Kidney glomerular epithelial cell (primary cell): ENCODE data around the gene AKAP6.
"Not testable (repeated sequence)": the region's sequence is repeated elsewhere in the genome, so short reads cannot be mapped to it uniquely, and the experiment has no call there.

Source experiments
- DNase-seq: peaks from one replicate; lab custom pipeline; 2025; lab: John Stamatoyannopoulos, UW

The AKAP6 gene

GRCh38 chr14:32368107-32368506 is 39.0 kb downstream of the AKAP6 start:
- no peak for DNase-seq

GRCh38 chr14:32370714-32371113 is 41.6 kb downstream of the AKAP6 start:
- peak; percentile 69 for DNase-seq

DNA sequence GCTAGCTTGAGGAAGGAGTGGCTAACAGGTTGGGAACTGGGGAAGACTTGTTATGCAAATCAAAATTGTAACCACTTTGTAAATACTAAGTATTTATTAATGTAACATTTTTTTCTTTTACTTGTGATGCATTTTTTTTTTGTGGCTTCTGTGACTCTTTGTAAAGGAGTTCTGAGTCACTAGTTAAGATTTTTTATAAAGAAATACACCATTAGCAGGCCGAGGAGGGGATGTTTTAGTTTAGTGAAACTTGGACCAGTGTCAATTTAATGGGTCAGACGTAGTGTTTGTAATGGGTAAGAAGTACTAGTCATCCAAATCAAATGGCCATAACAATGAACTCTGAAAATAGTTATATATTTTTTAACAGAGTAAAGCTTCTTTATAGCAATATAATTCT is 43.1 kb downstream of the AKAP6 start:
- peak; percentile 74 for DNase-seq

GRCh38 chr14:32373174-32373573 is 44.1 kb downstream of the AKAP6 start:
- not testable (repeated sequence) for DNase-seq

DNA sequence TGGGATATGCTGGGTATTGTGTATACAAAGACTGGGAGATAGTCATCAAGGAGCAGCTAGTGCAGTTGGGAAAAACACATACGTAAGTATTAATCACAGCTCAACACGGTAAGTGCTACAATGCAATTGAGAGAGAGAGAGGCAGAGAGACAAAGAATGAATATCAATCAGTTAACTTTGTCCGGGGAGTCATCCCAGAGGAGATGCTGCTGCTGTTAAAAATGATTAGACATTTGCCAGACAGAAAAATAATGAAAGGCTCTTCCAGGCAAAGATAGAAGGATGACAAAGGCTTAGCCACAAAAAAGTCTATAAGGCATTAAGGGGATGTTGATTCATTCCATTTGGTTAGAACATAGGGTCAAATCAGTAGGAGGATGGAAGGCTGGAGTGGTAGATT is 45.1 kb downstream of the AKAP6 start:
- no peak for DNase-seq

DNA sequence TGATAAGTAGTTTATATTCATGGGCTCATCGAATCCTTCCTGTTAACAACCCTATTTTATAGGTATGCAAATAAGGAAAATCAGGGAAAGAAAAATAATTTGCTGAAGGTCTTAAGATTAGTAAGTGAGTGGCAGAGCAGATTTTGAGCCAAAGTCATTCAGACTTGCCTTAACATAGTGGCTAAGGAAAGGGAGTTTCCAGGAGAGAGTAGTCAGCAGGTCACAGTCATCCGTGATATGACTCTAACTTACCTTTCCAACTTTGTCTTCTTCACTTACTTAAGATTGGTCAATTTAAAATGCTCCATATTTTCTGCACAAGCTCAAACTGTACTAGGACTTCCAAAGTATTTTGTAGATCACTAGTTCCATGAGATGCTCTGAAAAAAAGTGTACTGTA is 46.6 kb downstream of the AKAP6 start:
- no peak for DNase-seq

DNA sequence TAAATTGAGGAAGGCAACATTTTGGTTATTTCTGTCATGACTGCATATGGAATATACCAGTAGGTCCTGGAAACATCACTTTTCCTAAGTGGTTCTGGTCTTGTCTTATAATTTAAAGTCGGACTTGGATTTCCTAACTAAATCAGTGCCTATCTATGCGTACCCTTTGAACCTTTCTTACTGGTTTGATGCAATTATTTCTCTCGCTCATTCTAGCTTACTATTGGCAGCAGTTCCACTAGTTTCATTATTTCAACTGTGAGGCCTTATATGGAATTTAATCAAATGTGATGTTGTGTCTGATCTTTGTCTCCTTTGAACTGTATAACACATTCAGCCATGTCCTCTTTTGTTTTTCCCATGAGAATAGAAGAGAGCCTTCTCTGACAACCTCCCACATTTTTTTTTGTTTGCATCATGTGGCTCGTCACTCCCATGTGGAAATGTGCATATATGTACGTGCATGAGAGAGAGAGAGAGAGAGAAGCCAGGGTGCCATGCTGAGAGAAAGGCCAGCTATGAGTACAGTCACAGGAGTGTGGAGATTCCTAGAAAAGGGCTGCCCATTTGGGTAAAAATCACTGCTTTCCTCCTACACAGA is 48.0 kb downstream of the AKAP6 start:
- no peak for DNase-seq

DNA sequence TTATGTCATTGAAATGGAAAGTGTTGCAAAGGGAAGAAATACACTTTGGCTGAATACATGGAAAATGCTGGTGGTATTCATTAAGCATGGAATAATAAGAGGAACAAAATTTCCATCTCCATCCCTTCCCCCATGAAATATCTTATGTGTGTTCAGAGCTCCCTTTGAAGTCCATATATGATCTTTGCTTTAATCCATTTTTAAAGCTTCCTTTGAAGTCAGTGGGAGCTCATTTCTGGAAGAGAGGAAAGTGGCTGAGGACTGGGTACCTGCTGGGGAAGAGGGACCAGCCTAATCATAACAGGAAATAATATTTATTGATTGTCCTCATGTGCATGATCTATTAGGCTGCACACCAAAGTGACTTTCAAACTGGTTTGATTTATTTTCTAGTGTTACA is 49.2 kb downstream of the AKAP6 start:
- DNase-seq, result no peak

GRCh38 chr14:32379447-32379846 is 50.3 kb downstream of the AKAP6 start:
- no peak for DNase-seq

- no peak for DNase-seq
Observed at GRCh38 chr14:32381869-32382268, 52.8 kb downstream of the AKAP6 start.

DNA sequence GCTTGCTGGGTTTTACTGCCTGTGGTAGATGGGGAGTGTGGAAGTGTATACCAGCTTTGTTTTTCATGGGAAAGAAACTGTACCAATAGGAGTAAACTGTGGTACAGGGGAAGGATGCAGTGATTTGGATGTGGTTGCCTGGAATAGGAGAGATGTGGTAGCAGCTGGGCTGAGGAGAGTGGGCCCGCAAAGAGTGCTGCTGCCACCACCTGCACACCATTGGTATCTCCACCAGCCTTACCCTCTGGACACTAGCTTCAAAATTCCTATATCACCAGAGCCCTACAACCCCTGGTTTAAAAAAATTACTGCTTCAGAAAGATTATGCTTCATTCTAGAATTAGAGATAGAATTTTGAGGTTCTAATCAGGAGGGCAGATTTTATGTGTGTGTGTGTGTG is 53.6 kb downstream of the AKAP6 start:
- peak; percentile 64 for DNase-seq

DNA sequence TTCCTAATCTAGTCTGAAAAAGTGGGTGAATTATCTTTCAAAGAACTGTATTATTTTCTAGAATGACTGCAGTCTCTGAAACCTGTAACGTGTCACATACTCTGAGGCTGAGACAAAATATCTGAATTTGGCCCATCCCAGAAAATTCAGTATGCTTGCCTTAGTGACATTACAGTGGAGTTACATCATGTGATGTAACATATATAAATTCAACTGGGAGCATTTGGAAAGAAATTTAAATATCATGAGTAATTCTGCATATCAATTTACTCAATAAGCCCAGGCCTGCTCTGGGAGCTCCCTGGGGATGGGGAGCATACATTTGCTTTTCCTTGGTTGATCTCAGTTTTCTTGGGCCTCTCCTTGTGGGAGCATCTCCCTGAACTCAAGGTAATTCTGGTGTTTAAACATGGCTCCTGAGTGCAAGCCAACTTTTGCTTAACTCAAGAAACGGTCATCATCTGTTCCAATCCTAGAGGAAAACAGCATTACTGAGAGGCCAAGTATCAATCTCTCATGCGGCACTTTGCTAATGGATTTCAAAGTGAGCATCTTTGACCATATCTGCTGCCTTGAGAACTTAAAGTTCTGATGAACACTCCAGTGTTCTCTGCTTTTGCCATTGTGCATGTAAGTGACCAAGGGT is 54.4 kb downstream of the AKAP6 start:
- DNase-seq, result no peak

DNA sequence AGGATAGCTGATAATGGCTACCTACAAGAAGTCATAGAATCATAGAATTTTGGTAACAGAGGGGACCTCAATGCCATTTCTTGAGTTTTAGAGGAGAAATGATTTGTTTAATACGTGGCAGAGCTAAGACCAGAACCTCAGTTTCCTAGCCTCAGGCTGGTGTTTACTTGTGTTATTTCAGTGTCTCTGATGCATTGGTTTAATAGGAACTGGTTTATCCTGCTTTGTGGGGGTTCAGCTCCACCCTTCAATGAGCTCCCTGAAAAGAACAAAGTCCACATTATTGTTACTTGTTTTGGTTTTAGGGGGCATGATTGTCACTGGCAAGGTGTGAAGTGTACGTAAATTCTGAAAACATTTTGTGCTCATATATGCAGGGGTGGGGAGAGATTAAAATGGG is 55.4 kb downstream of the AKAP6 start:
- DNase-seq, result no peak

GRCh38 chr14:32387295-32387694 is 58.2 kb downstream of the AKAP6 start:
- DNase-seq, result not testable (repeated sequence)

GRCh38 chr14:32393119-32393518 is 64.0 kb downstream of the AKAP6 start:
- no peak for DNase-seq

DNA sequence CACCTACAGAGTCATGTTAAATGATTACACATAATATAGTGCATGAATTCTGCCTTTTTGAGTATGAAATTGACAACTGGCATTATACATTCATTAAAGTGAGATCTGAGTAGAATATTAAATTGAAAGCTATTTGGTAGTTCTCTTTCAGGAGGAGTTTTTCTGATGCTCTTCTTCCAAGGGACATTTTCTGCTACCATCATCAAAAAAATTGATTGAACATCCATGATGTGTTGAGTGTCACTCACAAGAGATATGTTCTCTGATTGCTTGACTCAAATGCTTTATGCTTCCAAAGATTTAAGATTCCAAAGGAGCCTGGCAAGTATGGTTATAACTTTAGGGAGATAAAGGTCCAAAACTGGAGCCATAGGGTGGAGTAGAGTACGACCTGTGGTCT is 64.9 kb downstream of the AKAP6 start:
- no peak for DNase-seq

- no peak for DNase-seq
Observed at GRCh38 chr14:32396885-32397284, 67.8 kb downstream of the AKAP6 start.

DNA sequence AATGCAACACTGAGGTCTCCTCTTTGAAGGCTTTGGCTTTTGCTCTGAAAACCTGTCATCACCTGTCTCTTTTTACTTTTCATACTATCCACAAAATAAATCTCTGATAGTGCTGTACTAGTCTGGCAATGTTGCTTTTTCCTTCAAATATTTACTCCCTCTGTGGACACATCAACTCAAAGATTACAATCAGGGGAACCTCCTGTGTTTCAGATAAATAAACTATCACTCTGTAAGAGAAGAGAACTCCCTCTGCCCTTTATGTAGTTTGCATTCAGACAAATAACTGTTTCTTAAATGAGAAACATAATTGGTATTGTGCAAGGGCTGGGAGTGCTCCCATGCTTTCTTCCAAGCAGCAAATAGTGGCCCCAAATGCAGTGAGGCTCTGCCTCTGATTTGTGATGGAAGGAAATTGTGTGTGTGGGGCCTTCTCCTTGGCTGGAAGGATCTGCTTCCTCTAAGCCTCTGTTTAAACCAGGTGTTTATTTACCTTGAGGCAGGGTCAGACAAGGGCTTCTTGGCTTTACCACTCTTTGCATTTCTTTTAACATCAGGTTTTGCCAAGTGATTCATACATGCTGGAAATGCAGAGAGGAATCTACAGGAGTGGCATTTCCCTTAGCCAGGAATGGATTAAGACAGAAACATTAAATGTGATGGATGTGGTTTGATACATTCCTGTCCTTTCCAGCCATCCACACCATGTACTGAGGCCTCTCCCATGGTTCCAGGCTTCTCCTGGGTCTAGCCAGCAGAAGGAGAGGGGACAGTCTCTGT is 69.0 kb downstream of the AKAP6 start:
- DNase-seq, result peak; percentile 35

DNA sequence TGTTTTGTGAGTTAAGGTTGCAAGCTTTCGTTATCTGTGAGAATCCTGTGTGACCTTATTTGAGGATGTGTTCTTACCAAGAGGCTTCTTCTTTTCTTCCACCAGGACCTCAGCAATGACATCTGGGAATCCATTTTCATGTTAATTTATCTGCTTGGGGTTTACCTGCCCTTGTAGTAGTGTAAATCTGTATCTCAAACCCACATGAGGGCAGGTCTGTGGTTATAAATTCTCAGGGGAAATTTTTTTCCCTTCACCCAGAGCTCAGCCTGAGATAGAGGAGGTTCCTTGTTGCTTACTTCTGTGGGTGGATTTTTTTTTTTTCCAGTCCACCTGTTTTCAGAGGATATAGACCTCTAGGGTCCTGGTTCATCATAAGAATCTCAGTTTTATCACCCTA is 70.8 kb downstream of the AKAP6 start:
- DNase-seq, result no peak

GRCh38 chr14:32400480-32400879 is 71.4 kb downstream of the AKAP6 start:
- peak; percentile 15 for DNase-seq

GRCh38 chr14:32403021-32403420 is 73.9 kb downstream of the AKAP6 start:
- no peak for DNase-seq

- no peak for DNase-seq
Observed at GRCh38 chr14:32403688-32404087, 74.6 kb downstream of the AKAP6 start.
